ENCODE measurements around the gene STRIP2.

DNA sequence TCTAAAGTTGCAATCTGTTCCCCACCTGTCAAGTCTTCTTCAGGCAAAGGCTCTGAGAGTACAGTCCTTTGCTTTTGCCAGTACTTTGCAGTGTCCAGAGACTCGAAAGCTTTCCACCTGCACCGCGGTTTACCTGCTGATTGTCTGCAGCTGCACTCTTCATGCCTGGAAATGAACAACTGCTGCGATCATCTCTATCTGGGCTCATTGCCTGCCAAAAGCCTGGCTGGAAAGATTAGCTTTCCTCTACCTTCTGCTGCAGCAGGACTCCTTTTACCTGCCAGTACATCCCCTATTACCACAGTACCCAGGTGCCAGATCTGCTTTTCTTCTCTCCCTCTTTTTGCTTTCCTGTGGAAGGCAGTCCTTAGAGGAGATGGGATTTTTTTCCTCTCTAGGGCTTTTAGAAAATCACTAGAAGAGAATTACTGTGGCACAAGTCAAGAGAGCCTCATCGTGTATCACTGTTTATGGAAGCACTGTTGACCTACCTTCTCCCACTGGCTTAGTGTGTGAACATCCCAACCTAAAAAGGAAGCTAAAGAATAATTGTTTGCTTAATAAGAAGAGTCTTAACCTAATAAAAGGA lies 2.2 kb downstream of the STRIP2 start:
- TF ChIP-seq, protein P1, sequence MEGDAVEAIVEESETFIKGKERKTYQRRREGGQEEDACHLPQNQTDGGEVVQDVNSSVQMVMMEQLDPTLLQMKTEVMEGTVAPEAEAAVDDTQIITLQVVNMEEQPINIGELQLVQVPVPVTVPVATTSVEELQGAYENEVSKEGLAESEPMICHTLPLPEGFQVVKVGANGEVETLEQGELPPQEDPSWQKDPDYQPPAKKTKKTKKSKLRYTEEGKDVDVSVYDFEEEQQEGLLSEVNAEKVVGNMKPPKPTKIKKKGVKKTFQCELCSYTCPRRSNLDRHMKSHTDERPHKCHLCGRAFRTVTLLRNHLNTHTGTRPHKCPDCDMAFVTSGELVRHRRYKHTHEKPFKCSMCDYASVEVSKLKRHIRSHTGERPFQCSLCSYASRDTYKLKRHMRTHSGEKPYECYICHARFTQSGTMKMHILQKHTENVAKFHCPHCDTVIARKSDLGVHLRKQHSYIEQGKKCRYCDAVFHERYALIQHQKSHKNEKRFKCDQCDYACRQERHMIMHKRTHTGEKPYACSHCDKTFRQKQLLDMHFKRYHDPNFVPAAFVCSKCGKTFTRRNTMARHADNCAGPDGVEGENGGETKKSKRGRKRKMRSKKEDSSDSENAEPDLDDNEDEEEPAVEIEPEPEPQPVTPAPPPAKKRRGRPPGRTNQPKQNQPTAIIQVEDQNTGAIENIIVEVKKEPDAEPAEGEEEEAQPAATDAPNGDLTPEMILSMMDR (conservative IDR thresholded peaks at IDR 0.05; ENCODE audit: low read depth, low read length), result no peak
- no peak for TF ChIP-seq EZH2 (IDR thresholded peaks at IDR 0.05; ENCODE audit: borderline replicate concordance, low read depth, low read length, poor library complexity, severe bottlenecking)
